GM11168 (cell line): ENCODE results near the gene SHOC2.
"Not testable (repeated sequence)": the region's sequence is repeated elsewhere in the genome, so short reads cannot be mapped to it uniquely, and the experiment has no call there.

Experiments
- in situ Hi-C: fragments of 300-500 bp; cut with MboI; formaldehyde crosslinking; loops from one replicate; pipeline ENCODE4 v1.12.0; 2022; ENCODE audit warnings: low sequenced_read_pairs; ENCODE audit not compliant: unreplicated experiment

The SHOC2 gene

GRCh38 chr10:110898391-110898790 is 21.0 kb upstream of the SHOC2 start:
- in situ Hi-C loops: loop anchor here (25.0 kb wide), 1 partner anchor 286 kb away; no protein-coding TSS in a partner anchor

DNA sequence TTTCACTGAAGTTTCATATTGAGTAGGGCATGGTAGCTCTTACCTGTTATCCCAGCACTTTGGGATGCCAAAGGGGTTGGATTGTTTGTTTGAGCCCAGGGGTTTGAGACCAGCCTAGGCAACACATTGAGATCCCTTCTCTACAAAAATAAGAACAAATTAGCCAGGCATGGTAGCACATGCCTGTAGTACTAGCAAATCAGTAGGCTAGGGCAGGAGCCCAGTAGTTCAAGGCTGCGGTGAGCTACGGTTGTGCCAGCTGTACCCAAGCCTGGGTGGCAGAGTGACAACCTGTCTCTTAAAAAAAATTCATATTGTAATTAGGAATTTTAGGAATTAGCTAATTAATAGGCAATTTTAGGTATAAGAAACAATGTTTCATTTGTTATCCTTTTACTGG is 18.4 kb upstream of the SHOC2 start:
- in situ Hi-C loops: no loop called here

DNA sequence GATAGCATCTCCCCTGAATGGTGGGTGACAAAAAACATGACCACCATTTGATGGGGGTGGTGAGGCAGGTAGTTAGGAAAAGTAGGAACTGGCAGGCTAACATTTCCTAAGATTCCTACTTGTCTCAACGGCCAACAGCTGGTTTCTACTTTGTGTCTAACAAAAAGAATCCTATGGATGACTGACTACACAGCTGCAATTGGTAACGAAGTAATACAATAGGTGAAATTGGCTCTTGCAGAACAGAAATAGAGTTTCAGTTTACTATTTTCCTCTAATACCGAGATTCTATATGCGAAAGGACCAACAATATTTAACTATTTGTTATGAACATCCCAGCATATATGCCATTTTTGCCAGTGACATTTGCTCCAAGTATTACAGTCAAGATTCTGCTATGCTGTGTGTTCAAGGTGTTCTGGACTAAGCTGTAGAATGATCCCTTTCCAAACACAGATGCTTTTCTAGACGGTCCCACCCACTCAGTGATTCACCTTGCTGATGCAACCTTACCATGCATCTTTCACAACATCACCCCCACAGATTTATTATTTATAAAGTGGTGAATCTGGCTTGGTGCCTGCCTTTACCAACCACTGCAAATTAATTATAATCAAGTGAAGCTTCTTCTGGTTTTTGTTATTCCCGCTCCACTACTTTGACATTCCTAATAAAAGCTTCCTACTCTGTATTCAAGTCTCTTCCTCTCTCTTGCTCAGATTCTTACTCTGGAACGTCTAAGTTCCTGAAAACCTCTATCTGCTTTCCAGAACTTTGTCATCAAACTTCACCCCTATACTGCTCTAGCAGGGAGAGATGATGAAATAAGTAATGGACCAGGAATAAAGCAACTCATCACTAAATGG is 17.2 kb upstream of the SHOC2 start:
- in situ Hi-C loops: no loop called here

DNA sequence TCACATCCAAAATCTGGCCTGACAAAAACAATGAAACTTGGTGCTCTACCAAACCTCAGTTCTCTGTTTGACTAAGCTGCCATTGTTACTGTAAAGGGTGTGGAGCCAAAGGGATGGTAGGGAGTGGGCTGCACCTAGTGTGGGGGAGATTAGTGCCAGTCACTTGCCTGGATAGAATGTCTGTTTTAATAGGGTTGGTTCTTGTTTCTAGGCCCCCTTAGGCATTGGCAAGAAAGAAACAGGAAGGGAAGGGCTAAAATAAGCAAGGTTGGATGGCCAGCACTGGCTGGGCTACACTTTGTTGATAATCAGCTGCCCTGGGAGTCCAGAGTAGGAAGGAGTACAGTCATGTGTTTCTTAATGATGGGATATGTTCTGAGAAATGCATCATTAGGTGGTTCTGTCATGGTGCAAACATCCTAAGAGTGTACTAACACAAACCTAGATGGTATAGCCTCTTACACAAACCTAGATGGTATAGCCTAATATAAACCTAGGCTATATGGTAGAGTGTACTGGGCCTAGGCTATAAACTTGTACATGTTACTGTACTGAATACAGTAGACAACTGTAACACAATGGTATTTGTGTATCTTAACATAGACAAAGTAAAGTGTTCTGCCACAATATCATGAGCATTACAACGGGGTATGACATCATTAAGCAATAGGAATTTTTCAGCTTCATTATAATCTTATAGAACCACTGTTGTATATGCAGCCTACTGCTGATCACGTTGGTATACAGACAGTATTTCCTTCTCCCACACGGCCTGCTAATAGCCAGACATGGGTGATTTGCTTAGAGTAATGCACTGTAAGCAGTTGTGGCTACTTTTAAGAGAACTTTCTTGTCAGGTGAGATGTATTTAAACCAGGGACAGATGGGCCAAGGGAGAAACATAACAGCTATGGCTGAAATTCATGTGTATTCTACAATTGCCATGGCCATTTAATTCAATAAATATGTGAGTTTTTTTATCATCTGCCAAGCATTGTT is 15.8 kb upstream of the SHOC2 start:
- in situ Hi-C loops: no loop called here

DNA sequence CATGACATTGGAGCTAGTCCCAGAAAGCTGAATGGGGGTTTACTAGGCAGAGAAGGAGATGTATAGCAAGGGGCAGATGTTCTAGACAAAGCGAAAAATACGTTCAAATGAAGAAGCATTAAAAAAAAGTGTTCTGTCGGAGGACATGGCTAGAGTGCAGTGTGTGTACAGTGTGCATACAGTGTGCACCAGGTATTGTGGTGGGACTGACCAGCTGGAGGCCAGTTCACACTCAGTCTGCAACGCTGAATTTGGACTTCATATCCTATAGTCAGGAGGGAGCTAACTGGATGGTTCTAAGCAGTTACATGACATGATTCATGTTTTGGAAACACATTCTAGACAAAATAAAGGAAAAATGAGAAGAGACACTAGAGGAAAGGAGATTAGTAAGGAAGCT is 9.3 kb upstream of the SHOC2 start:
- in situ Hi-C loops: no loop called here

GRCh38 chr10:110912374-110912773 is 7.0 kb upstream of the SHOC2 start:
- in situ Hi-C loops: no loop called here

- in situ Hi-C loops: no loop called here
Observed at GRCh38 chr10:110914431-110914830, 5.0 kb upstream of the SHOC2 start.

DNA sequence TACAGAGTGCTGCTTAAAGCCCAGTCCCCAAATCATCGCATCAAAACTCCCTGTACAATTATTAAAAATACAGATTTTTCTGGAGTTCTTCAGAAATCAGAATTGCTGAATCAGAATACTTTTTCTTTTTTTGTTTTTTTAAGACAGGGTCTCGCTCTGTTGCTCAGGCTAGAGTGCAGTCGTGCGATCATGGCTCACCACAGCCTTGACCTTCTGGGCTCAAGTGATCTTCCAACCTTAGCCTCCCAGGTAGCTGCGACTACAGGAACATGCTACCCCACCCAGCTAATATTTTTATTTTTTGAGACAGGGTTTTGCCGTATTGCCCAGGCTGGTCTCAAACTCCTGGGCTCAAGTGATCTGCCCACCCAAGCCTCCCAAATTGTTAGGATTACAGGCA is 4.4 kb upstream of the SHOC2 start:
- in situ Hi-C loops: no loop called here

DNA sequence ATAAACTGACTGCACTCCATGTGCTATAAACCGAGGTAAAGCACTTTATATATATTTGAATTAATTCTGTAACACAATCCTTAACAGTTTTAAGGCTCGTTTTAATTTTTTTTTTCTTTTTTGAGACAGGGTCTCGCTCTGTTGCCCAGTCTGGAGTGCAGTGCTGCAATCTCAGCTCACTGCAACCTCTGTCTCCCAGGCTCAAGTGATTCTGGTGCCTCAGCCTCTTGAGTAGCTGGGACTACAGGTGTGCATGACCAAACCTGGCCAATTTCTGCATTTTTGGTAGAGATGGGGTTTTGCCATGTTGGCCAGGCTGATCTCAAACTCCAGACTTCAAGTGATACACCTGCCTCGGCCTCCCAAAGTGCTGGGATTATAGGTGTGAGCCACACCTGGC is 3.8 kb upstream of the SHOC2 start:
- in situ Hi-C loops: not testable (repeated sequence)

DNA sequence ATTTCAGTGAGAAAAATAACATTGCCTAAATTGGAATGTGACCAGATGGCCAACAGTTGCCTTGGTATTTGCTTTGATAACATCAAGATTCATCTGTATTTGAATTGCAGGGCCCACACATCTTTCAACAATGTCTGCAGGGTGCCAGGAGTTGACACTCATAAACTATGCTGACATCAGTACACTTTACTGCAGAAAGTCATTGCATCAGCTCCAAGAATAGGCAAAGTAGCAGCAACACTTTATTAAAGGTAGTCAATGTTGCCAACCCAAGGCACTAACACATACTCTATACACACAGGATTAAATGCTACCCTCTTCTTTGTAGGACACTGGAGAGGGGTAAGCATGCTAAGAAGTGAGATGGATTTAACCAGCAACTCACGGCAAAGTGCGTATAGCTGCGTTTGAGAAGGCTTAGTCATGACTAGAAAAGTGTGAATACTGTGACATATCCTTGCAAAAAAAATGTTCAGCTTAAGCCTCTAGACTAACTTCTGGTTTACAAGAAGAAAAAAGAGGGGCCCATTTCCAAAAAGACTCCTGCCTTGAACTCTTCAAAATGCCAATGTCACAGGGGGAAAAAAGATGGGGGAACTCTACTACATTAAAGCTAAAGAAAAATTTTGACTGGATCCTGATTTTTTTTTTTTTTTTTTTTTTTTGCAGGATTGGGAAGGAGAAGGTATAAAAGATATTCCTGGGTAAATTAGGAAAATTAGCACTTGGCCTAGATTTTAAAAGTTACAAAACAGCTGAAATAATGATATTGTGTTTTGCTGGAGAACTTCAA is 2.7 kb upstream of the SHOC2 start:
- in situ Hi-C loops: no loop called here

DNA sequence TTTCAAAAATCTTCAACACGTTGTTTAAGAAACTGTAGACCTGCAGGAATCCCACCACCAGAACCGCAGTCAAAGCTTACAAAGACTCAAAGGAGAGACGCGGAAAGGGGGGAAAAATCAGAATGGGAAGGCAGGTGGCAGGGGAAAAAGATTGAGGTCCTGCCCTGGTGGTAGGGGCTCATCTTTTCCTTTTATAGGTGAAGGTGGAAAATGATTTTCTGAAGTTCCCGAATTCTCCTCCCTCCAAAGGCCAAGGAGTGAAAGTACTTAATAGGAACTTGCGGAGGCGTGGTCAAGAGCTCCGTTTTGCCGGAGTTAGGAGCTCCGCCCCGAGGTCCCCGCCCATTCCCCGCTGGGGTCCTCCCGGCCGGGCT is 1.1 kb upstream of the SHOC2 start:
- in situ Hi-C loops: no loop called here

DNA sequence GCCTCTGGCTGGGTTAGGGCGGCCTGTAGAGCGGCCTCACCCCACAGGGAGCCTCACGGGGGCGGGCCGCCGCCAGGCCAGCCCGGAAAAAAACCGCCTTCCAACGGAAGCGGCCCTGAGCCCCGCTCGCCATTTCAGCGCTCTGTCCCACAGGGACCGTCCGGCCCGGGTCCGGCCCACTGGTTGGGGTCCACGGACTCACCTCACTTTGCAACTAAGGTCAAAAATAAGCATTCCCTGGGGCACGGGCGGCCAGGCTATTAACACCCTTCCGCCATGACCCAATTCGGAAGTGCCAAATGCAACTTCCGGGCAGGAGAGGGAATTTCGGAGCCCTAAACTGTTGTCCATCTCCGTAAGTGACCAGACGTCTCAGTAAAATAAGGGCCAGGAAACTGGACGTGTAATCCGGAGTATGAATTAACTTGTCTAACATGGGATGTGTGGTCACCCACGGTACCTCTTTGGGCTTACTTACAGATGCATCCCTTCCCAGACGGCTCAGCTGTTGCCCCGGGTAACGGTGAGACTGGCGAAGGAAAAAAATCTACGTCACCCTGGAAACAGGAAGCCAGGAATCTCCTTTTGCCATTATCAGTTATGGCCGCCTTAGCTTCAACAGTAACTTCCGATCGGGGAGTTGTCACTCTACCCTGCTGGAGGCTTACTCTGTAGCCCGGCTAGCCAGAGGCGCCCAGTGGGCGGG is 608 bp upstream of the SHOC2 start, which contains the start of gene BBIP1:
BBIP1 (minus strand) TSS at position 538 of the 706 bp plus-strand sequence. CDS start 1,023 bp downstream, outside the sequence.
- in situ Hi-C loops: no loop called here

DNA sequence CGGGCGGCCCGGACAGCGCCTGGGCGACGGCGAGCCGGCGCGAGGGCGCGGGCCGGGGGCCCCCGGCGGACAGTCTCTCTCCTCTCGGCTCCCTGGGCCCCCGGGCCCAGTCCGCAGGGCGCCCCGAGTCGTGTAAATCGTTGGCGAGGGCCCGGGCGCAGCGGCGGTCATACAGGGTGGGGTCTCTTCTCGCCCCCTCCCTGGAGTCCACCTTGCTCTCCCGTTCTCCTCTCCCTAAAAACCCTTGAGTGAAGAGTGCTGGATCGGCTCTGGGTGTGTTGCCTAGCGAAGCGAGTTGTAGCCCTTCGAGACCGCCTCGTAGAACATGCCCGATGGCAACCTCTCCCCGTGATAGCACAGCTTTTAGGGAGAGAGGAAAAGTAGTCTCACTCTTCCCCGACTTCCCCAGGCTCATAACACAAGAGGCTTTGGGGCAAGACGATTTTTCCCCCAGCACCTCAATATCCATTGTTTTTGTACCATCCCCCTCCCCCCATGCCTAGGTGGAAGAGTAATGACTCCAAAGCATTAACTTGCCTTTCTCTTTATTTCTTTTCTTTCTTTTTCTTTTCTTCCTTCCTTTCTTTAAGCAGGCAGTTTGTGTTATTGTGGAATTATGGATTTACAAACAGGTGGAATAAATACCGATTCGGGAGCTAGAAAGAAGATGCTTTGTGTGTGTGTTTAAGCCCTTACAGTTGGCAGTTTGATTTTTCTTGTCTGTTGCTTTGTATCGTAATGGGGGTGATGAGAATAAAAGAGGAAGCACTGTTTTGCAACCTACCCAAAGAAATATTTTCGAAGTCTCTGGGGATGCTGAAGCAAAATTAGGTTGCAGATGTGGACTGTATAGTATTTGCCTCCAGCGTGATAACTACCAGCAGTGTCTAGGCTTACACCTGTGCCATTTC is 822 bp downstream of the SHOC2 start:
- in situ Hi-C loops: no loop called here

DNA sequence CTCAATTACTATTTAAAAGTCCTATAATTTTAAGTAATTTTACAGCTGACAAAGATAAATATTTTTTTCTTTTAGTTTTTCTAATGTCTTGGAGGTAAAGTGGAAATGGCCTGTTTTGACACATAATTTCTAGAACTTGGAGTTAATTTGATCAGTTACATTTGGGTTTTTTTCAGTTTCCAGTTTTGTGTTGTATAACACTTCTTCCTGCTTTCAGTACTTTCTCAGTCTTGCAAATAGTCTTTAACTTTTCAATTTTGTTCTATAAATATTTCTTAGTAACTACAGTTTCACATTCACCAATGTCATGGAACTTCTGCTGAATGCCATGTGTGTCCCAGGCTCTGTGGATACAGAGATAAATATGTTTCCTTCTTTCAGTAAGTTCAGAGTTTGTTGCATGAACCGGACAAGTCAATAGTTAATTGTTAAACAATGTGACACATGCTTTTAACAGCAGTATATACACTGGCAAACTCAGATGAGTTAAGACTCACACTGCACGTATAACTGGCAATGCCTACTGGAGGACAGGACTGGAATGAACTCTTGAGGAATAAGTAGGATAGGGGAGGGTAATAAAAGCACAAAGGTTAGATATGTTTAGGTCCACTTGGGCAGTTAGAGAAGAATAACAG is 4.6 kb downstream of the SHOC2 start:
- in situ Hi-C loops: no loop called here

GRCh38 chr10:110927461-110927860 is 8.1 kb downstream of the SHOC2 start:
- in situ Hi-C loops: no loop called here

DNA sequence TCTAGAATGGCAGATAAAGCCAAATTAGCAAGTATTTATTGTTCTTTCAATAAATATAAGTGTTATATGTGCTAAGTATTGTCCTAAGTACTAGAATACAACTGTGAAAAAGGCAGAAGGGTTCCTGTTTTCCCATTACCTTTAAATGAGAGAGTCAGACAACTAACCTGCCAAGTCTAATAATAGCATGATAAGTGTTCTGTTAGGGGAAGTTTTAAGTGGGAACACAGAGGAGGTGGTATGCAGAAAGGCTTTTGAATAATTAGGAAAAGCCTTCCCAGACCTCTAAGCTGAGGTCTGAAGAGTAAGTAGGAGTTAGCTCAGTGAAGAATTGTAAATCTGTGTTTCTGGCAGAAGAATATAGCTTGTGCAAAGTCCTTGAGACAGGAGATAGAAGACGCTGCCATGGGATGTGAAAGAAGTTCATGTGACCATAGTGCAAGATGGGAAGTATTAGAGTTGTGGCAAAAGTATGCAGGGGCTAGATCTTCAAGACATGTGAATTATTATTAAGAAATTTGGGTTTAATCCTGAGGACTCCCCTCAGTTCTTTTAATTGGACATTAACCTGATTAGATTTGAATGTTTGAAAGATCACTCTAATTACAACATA is 12.5 kb downstream of the SHOC2 start:
- in situ Hi-C loops: no loop called here

- in situ Hi-C loops: no loop called here
Observed at GRCh38 chr10:110932505-110933180, 13.2 kb downstream of the SHOC2 start.
